ENCODE data around the gene SEMA6D. TPM values are rescaled to one million over a fixed set of nuclear protein-coding genes. Genes with fewer than 3 reads are reported as not detected.

Gene SEMA6D
- total RNA-seq, 1 experiment from 2014 or later, result 0.91 TPM

- Histone ChIP-seq H3K9ac (ENCODE audit: low read length) (no peak overlapping the region), H3K36me3 (ENCODE audit: low read depth, low read length) (no peaks in the 10 kb centered on the region), H3K4me3 (ENCODE audit: low read length) (no peak overlapping the region), H3K9me2 (replicated peaks; ENCODE audit: low read length) (no peaks in the 10 kb centered on the region), H3K4me2 (ENCODE audit: low read length) (no peak overlapping the region), H4K20me1 (ENCODE audit: low read length) (no peaks in the 10 kb centered on the region), H3K4me1 (ENCODE audit: insufficient read depth, low read length) (no peaks in the 10 kb centered on the region), H3K27me3 (ENCODE audit: low read length) (no peaks in the 10 kb centered on the region), H3K79me2 (ENCODE audit: low read length) (no peaks in the 10 kb centered on the region), H3F3A (ENCODE audit: low read length, unreplicated experiment) (no peaks in the 10 kb centered on the region), H3K27ac (ENCODE audit: low read length) (no peak overlapping the region), H3K9me3 (ENCODE audit: low read length) (no peaks in the 10 kb centered on the region), H2AFZ (ENCODE audit: low read length) (no peak overlapping the region)
- DNase-seq, result no peak
- TF ChIP-seq CTCF (conservative IDR thresholded peaks at IDR 0.05; ENCODE audit: low read depth, low read length), result no peak
- no peak for TF ChIP-seq EZH2 (IDR thresholded peaks at IDR 0.05; ENCODE audit: low read length, unreplicated experiment)
- TF ChIP-seq EZH2phosphoT487 (IDR thresholded peaks at IDR 0.05; ENCODE audit: borderline replicate concordance, low read length), result no peak
- no TSS peak for BruUV-seq (replicated peaks)
- no peak for ATAC-seq
- intact Hi-C loops (cut with micrococcal nuclease), result no loop called here
- ChIA-PET POLR2A (ENCODE audit: unreplicated experiment) (no interaction called here), CTCF (no interaction called here)
Observed at GRCh38 chr15:47675735-47676134, 41.6 kb upstream of the SEMA6D start.

GRCh38 chr15:47678040-47678439, 39.3 kb upstream of the SEMA6D start:
- CTCF ChIA-PET, result no interaction called here

More at GRCh38 chr15:47678040-47678439, 39.3 kb upstream of the SEMA6D start:
- no peaks in the 10 kb centered on the region for H3K9me2 ChIP-seq (replicated peaks; ENCODE audit: low read length)
- no peaks in the 10 kb centered on the region for H3F3A ChIP-seq (ENCODE audit: low read length, unreplicated experiment)
- H3K4me2 ChIP-seq (ENCODE audit: low read length), result no peak overlapping the region
- POLR2A ChIA-PET (ENCODE audit: unreplicated experiment), result no interaction called here
- no TSS peak for BruUV-seq (replicated peaks)
- H3K27ac ChIP-seq (ENCODE audit: low read length), result no peak overlapping the region
- no peaks in the 10 kb centered on the region for H3K27me3 ChIP-seq (ENCODE audit: low read length)
- no peak overlapping the region for H3K9ac ChIP-seq (ENCODE audit: low read length)
- ATAC-seq, result peak; percentile 62
- H3K4me3 ChIP-seq (ENCODE audit: low read length), result no peak overlapping the region
- no peak overlapping the region for H2AFZ ChIP-seq (ENCODE audit: low read length)
- H3K9me3 ChIP-seq (ENCODE audit: low read length), result no peaks in the 10 kb centered on the region
- H4K20me1 ChIP-seq (ENCODE audit: low read length), result no peaks in the 10 kb centered on the region
- no peaks in the 10 kb centered on the region for H3K4me1 ChIP-seq (ENCODE audit: insufficient read depth, low read length)
- peak; percentile 52 for DNase-seq
- intact Hi-C loops (cut with micrococcal nuclease), result no loop called here
- H3K36me3 ChIP-seq (ENCODE audit: low read depth, low read length), result no peaks in the 10 kb centered on the region
- TF ChIP-seq EZH2 (IDR thresholded peaks at IDR 0.05; ENCODE audit: low read length, unreplicated experiment), result no peak
- TF ChIP-seq EZH2phosphoT487 (IDR thresholded peaks at IDR 0.05; ENCODE audit: borderline replicate concordance, low read length), result no peak
- TF ChIP-seq CTCF (conservative IDR thresholded peaks at IDR 0.05; ENCODE audit: low read depth, low read length), result no peak
- no peaks in the 10 kb centered on the region for H3K79me2 ChIP-seq (ENCODE audit: low read length)
